ENCODE data around the gene ATXN10.

ATXN10 gene

GRCh38 chr22:45722006-45722405 lies 50.4 kb downstream of the ATXN10 start:
- Histone ChIP-seq H3K9ac (ENCODE audit: low read length) (no peak overlapping the region), H3K4me3 (ENCODE audit: low read depth in 1 of 2, low read length in 2 of 2) (no peak overlapping the region), H3K4me1 (ENCODE audit: insufficient read depth, low read length) (no peaks in the 10 kb centered on the region), H3K9me3 (ENCODE audit: low read length) (no peaks in the 10 kb centered on the region), H3K36me3 (ENCODE audit: insufficient read depth, low read length) (peaks cover 17% of the 10 kb centered on the region), H3K27me3 (ENCODE audit: control insufficient read depth in 1 of 2, insufficient read depth in 2 of 2, low read length in 2 of 2) (no peaks in the 10 kb centered on the region), H3K27ac (ENCODE audit: low read depth, low read length) (no peak overlapping the region)

- Histone ChIP-seq H3K9me3 (ENCODE audit: low read length) (no peaks in the 10 kb centered on the region), H3K27me3 (ENCODE audit: control insufficient read depth in 1 of 2, insufficient read depth in 2 of 2, low read length in 2 of 2) (no peaks in the 10 kb centered on the region), H3K4me3 (ENCODE audit: low read depth in 1 of 2, low read length in 2 of 2) (no peak overlapping the region), H3K9ac (ENCODE audit: low read length) (no peak overlapping the region), H3K4me1 (ENCODE audit: insufficient read depth, low read length) (no peaks in the 10 kb centered on the region), H3K27ac (ENCODE audit: low read depth, low read length) (no peak overlapping the region), H3K36me3 (ENCODE audit: insufficient read depth, low read length) (peaks cover 16% of the 10 kb centered on the region)
Observed at GRCh38 chr22:45726081-45726480, 54.4 kb downstream of the ATXN10 start.

GRCh38 chr22:45731041-45731797 lies 59.6 kb downstream of the ATXN10 start:
- Histone ChIP-seq H3K9ac (ENCODE audit: low read length) (no peak overlapping the region), H3K27ac (ENCODE audit: low read depth, low read length) (no peak overlapping the region), H3K36me3 (ENCODE audit: insufficient read depth, low read length) (peaks cover 6% of the 10 kb centered on the region)

GRCh38 chr22:45731798-45732495 lies 60.3 kb downstream of the ATXN10 start:
- Histone ChIP-seq H3K27ac (ENCODE audit: low read depth, low read length) (no peak overlapping the region), H3K4me3 (ENCODE audit: low read depth in 1 of 2, low read length in 2 of 2) (no peak overlapping the region), H3K36me3 (ENCODE audit: insufficient read depth, low read length) (peaks cover 6% of the 10 kb centered on the region), H3K9me3 (ENCODE audit: low read length) (no peaks in the 10 kb centered on the region), H3K4me1 (ENCODE audit: insufficient read depth, low read length) (peaks cover 7% of the 10 kb centered on the region), H3K27me3 (ENCODE audit: control insufficient read depth in 1 of 2, insufficient read depth in 2 of 2, low read length in 2 of 2) (no peaks in the 10 kb centered on the region), H3K9ac (ENCODE audit: low read length) (no peak overlapping the region)

More at GRCh38 chr22:45731041-45731797, 59.6 kb downstream of the ATXN10 start:
- H3K4me3 ChIP-seq (ENCODE audit: low read depth in 1 of 2, low read length in 2 of 2), result no peak overlapping the region
- H3K9me3 ChIP-seq (ENCODE audit: low read length), result no peaks in the 10 kb centered on the region
- H3K27me3 ChIP-seq (ENCODE audit: control insufficient read depth in 1 of 2, insufficient read depth in 2 of 2, low read length in 2 of 2), result no peaks in the 10 kb centered on the region
- peaks cover 7% of the 10 kb centered on the region for H3K4me1 ChIP-seq (ENCODE audit: insufficient read depth, low read length)

GRCh38 chr22:45735273-45735672 lies 63.6 kb downstream of the ATXN10 start:
- no peaks in the 10 kb centered on the region for H3K27me3 ChIP-seq (ENCODE audit: control insufficient read depth in 1 of 2, insufficient read depth in 2 of 2, low read length in 2 of 2)
- H3K4me3 ChIP-seq (ENCODE audit: low read depth in 1 of 2, low read length in 2 of 2), result no peak overlapping the region
- peaks cover 7% of the 10 kb centered on the region for H3K4me1 ChIP-seq (ENCODE audit: insufficient read depth, low read length)
- H3K27ac ChIP-seq (ENCODE audit: low read depth, low read length), result no peak overlapping the region
- H3K36me3 ChIP-seq (ENCODE audit: insufficient read depth, low read length), result peaks cover 18% of the 10 kb centered on the region
- H3K9me3 ChIP-seq (ENCODE audit: low read length), result no peaks in the 10 kb centered on the region
- no peak overlapping the region for H3K9ac ChIP-seq (ENCODE audit: low read length)

GRCh38 chr22:45738206-45738605 lies 66.6 kb downstream of the ATXN10 start:
- H3K4me3 ChIP-seq (ENCODE audit: low read depth in 1 of 2, low read length in 2 of 2), result no peak overlapping the region
- no peak overlapping the region for H3K27ac ChIP-seq (ENCODE audit: low read depth, low read length)
- H3K9ac ChIP-seq (ENCODE audit: low read length), result no peak overlapping the region
- H3K4me1 ChIP-seq (ENCODE audit: insufficient read depth, low read length), result no peaks in the 10 kb centered on the region
- H3K36me3 ChIP-seq (ENCODE audit: insufficient read depth, low read length), result peaks cover 21% of the 10 kb centered on the region
- no peaks in the 10 kb centered on the region for H3K27me3 ChIP-seq (ENCODE audit: control insufficient read depth in 1 of 2, insufficient read depth in 2 of 2, low read length in 2 of 2)
- H3K9me3 ChIP-seq (ENCODE audit: low read length), result no peaks in the 10 kb centered on the region

GRCh38 chr22:45740236-45740635 lies 68.6 kb downstream of the ATXN10 start:
- H3K27ac ChIP-seq (ENCODE audit: low read depth, low read length), result no peak overlapping the region
- no peak overlapping the region for H3K4me3 ChIP-seq (ENCODE audit: low read depth in 1 of 2, low read length in 2 of 2)
- H3K27me3 ChIP-seq (ENCODE audit: control insufficient read depth in 1 of 2, insufficient read depth in 2 of 2, low read length in 2 of 2), result no peaks in the 10 kb centered on the region
- no peaks in the 10 kb centered on the region for H3K4me1 ChIP-seq (ENCODE audit: insufficient read depth, low read length)
- peaks cover 32% of the 10 kb centered on the region for H3K36me3 ChIP-seq (ENCODE audit: insufficient read depth, low read length)
- H3K9ac ChIP-seq (ENCODE audit: low read length), result no peak overlapping the region
- H3K9me3 ChIP-seq (ENCODE audit: low read length), result no peaks in the 10 kb centered on the region

GRCh38 chr22:45742866-45743450 lies 71.3 kb downstream of the ATXN10 start:
- Histone ChIP-seq H3K27ac (ENCODE audit: low read depth, low read length) (no peak overlapping the region), H3K27me3 (ENCODE audit: control insufficient read depth in 1 of 2, insufficient read depth in 2 of 2, low read length in 2 of 2) (no peaks in the 10 kb centered on the region), H3K4me3 (ENCODE audit: low read depth in 1 of 2, low read length in 2 of 2) (no peak overlapping the region), H3K36me3 (ENCODE audit: insufficient read depth, low read length) (peaks cover 32% of the 10 kb centered on the region), H3K9me3 (ENCODE audit: low read length) (no peaks in the 10 kb centered on the region), H3K4me1 (ENCODE audit: insufficient read depth, low read length) (no peaks in the 10 kb centered on the region), H3K9ac (ENCODE audit: low read length) (no peak overlapping the region)

- Histone ChIP-seq H3K36me3 (ENCODE audit: insufficient read depth, low read length) (peaks cover 30% of the 10 kb centered on the region), H3K4me1 (ENCODE audit: insufficient read depth, low read length) (no peaks in the 10 kb centered on the region), H3K27me3 (ENCODE audit: control insufficient read depth in 1 of 2, insufficient read depth in 2 of 2, low read length in 2 of 2) (no peaks in the 10 kb centered on the region), H3K27ac (ENCODE audit: low read depth, low read length) (no peak overlapping the region), H3K9me3 (ENCODE audit: low read length) (no peaks in the 10 kb centered on the region), H3K9ac (ENCODE audit: low read length) (no peak overlapping the region), H3K4me3 (ENCODE audit: low read depth in 1 of 2, low read length in 2 of 2) (no peak overlapping the region)
Observed at GRCh38 chr22:45743687-45744086, 72.1 kb downstream of the ATXN10 start.

- Histone ChIP-seq H3K27ac (ENCODE audit: low read depth, low read length) (no peak overlapping the region), H3K9me3 (ENCODE audit: low read length) (no peaks in the 10 kb centered on the region), H3K36me3 (ENCODE audit: insufficient read depth, low read length) (peaks cover 26% of the 10 kb centered on the region), H3K9ac (ENCODE audit: low read length) (no peak overlapping the region), H3K27me3 (ENCODE audit: control insufficient read depth in 1 of 2, insufficient read depth in 2 of 2, low read length in 2 of 2) (no peaks in the 10 kb centered on the region), H3K4me1 (ENCODE audit: insufficient read depth, low read length) (no peaks in the 10 kb centered on the region), H3K4me3 (ENCODE audit: low read depth in 1 of 2, low read length in 2 of 2) (no peak overlapping the region)
Observed at GRCh38 chr22:45744442-45744841, 72.8 kb downstream of the ATXN10 start.

- H3K4me3 ChIP-seq (ENCODE audit: low read depth in 1 of 2, low read length in 2 of 2), result no peak overlapping the region
- H3K27ac ChIP-seq (ENCODE audit: low read depth, low read length), result no peak overlapping the region
- H3K9ac ChIP-seq (ENCODE audit: low read length), result no peak overlapping the region
- peaks cover 4% of the 10 kb centered on the region for H3K36me3 ChIP-seq (ENCODE audit: insufficient read depth, low read length)
- H3K27me3 ChIP-seq (ENCODE audit: control insufficient read depth in 1 of 2, insufficient read depth in 2 of 2, low read length in 2 of 2), result no peaks in the 10 kb centered on the region
- H3K9me3 ChIP-seq (ENCODE audit: low read length), result no peaks in the 10 kb centered on the region
- H3K4me1 ChIP-seq (ENCODE audit: insufficient read depth, low read length), result no peaks in the 10 kb centered on the region
Observed at GRCh38 chr22:45750626-45751025, 79.0 kb downstream of the ATXN10 start.
